HepG2 (cell line): ENCODE data around the gene CD180.

Experiments used
- CTCF ChIP-seq: sonication (generic); formaldehyde crosslinking; IDR thresholded peaks from 2 replicates; pipeline ENCODE4 v1.5.0; 2020; ENCODE audit warnings: mild to moderate bottlenecking, missing genetic modification reagents, moderate library complexity
- DPF2 ChIP-seq: sonication (generic); formaldehyde crosslinking; IDR thresholded peaks from 2 replicates; pipeline ENCODE4 v1.4.0; 2020; ENCODE audit warnings: mild to moderate bottlenecking, low read depth, missing genetic modification reagents, borderline replicate concordance
- FOSL1 ChIP-seq: sonication (generic); formaldehyde crosslinking; IDR thresholded peaks from 2 replicates; pipeline ENCODE4 v1.9.0; 2021; ENCODE audit warnings: missing genetic modification reagents, borderline replicate concordance
- FOXM1 ChIP-seq: sonication (generic); formaldehyde crosslinking; IDR thresholded peaks from 2 replicates; pipeline ENCODE4 v1.5.0; 2020; ENCODE audit warnings: missing genetic modification reagents
- HMGXB4 ChIP-seq, 2 experiments: sonication (generic) in 1 of 2; formaldehyde crosslinking in 1 of 2; IDR thresholded peaks; 2 replicates each; pipeline versions ENCODE4 v1.4.0 to v1.6.1; 2018 to 2020; ENCODE audit warnings: missing genetic modification reagents in 2 of 2, borderline replicate concordance in 1 of 2, low read depth in 1 of 2, mild to moderate bottlenecking in 1 of 2, missing biosample characterization in 1 of 2
- HNRNPLL ChIP-seq: fragments of 200-400 bp; formaldehyde crosslinking; IDR thresholded peaks from 2 replicates; pipeline ENCODE4 v1.6.1; 2017; ENCODE audit warnings: mild to moderate bottlenecking, low read depth, low read length; ENCODE audit not compliant: poor library complexity, severe bottlenecking
- POLR2A ChIP-seq, 2 experiments: IDR thresholded peaks; 2 replicates each; pipeline ENCODE4 v1.6.1; 2011; ENCODE audit warnings: low read depth in 2 of 2, low read length in 2 of 2, mild to moderate bottlenecking in 1 of 2, moderate library complexity in 1 of 2; ENCODE audit not compliant: insufficient read depth in 1 of 2
- ZNF3 ChIP-seq: IDR thresholded peaks from 2 replicates; pipeline ENCODE4 v1.7.0; 2017; ENCODE audit warnings: inconsistent platforms

- TF ChIP-seq ZNF3 (no peak), POLR2A (IDR thresholded peaks at IDR 0.05; ENCODE audit: insufficient read depth in 1 of 2, low read depth in 2 of 2, low read length in 2 of 2) (no peak), FOXM1 (no peak), DPF2 (CRISPR knock-in tag) (no peak), CTCF (CRISPR knock-in tag) (no peak), HMGXB4 (CRISPR knock-in tag; IDR thresholded peaks at IDR 0.05; ENCODE audit: borderline replicate concordance in 1 of 2, low read depth in 1 of 2) (no peak), FOSL1 (CRISPR knock-in tag) (no peak), HNRNPLL (no peak)
These were observed 43.5 kb upstream of the CD180 start for GRCh38 chr5:67240065-67240464.
